Activated B cell treated with CpG ODN at 0.5 μM for 24 hours (primary cell): ENCODE results near the gene SLC45A2. TPM values are rescaled to one million over a fixed set of nuclear protein-coding genes. Genes with fewer than 3 reads are reported as not detected.
"Not testable (repeated sequence)": the region's sequence is repeated elsewhere in the genome, so short reads cannot be mapped to it uniquely, and the experiment has no call there.

Experiments
- ATAC-seq: fragments of 200-7000 bp; cut with Tn5 transposase; one replicate; pipeline ENCODE4 v1.10.0; 2021; ENCODE audit warnings: low read depth, mild to moderate bottlenecking, moderate library complexity
- CTCF ChIA-PET: fragments of 350-600 bp; sonication (Branson Sonifier 250); formaldehyde crosslinking; loops from one replicate; lab custom pipeline; 2021; ENCODE audit warnings: antibody characterized with exemption; lab: Charles Lee
- POLR2A ChIA-PET: fragments of 350-600 bp; sonication (Branson Sonifier 250); formaldehyde crosslinking; loops from one replicate; lab custom pipeline; 2021; ENCODE audit warnings: antibody characterized with exemption; lab: Charles Lee
- DNase-seq: peaks from one replicate; pipeline ENCODE4 v3.0.0; 2022
- H3K27ac Mint-ChIP-seq: one replicate; pipeline ENCODE4 v1.8.0; 2020; ENCODE audit warnings: mixed read lengths
- H3K27me3 Mint-ChIP-seq: one replicate; pipeline ENCODE4 v1.8.0; 2021; ENCODE audit warnings: mixed read lengths
- H3K36me3 Mint-ChIP-seq: one replicate; pipeline ENCODE4 v1.8.0; 2021; ENCODE audit warnings: low read depth, mixed read lengths
- H3K4me1 Mint-ChIP-seq: one replicate; pipeline ENCODE4 v1.8.0; 2021; ENCODE audit warnings: mixed read lengths
- H3K4me3 Mint-ChIP-seq: one replicate; pipeline ENCODE4 v1.8.0; 2020; ENCODE audit warnings: mild to moderate bottlenecking, mixed read lengths
- H3K9me3 Mint-ChIP-seq: one replicate; pipeline ENCODE4 v1.8.0; 2020; ENCODE audit warnings: mixed read lengths
- CTCF ChIP-seq: fragments of 200-600 bp; IDR thresholded peaks from one replicate; pipeline ENCODE4 v1.8.0; 2022; ENCODE audit warnings: antibody characterized with exemption, mild to moderate bottlenecking
- intact Hi-C: fragments of 100-400 bp; cut with micrococcal nuclease; formaldehyde crosslinking; loops from one replicate; pipeline ENCODE4 v1.15.1; 2024
- total RNA-seq: library from RNA; stranded (reverse); gene quantifications from 2 replicates; pipeline ENCODE4 v1.2.3, GENCODE V29; 2022

Gene SLC45A2
- total RNA-seq, 1 donor from 2014 or later, result not detected

- H3K9me3 Mint-ChIP-seq, result no peaks in the 10 kb centered on the region
- POLR2A ChIA-PET, result no interaction called here
- TF ChIP-seq CTCF, result no peak
- H3K4me3 Mint-ChIP-seq, result no peak overlapping the region
- CTCF ChIA-PET, result no interaction called here
- peaks cover 9% of the 10 kb centered on the region for H3K4me1 Mint-ChIP-seq
- intact Hi-C loops, result no loop called here
- DNase-seq (no peak), ATAC-seq (no peak)
- H3K27ac Mint-ChIP-seq, result no peak overlapping the region
- H3K27me3 Mint-ChIP-seq, result peaks cover 14% of the 10 kb centered on the region
- no peaks in the 10 kb centered on the region for H3K36me3 Mint-ChIP-seq
Observed at GRCh38 chr5:33925278-33925677, 59.2 kb downstream of the SLC45A2 start.

DNA sequence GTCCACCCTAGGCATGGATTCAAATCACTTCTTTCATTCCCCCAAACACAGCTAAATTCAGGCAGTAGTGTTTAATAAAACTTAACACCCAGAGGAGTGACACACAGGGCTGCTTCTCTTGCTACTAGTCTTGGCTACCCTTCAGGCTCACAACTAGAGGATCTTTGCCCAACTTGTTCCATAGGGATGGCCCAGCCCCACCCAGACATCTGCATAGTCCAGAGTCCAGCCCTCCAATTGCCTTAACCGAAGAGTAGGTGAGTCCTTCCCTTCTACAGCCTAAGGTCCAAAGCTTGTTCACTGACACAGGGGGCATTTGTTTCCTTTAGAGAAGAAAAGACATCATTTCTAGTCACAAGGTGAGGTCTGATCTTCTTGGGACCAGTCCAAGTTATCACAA lies 63.5 kb downstream of the SLC45A2 start:
- POLR2A ChIA-PET, result no interaction called here
- DNase-seq (no peak), ATAC-seq (no peak)
- Mint-ChIP-seq H3K36me3 (no peaks in the 10 kb centered on the region), H3K4me3 (no peak overlapping the region), H3K27me3 (peaks cover 12% of the 10 kb centered on the region), H3K27ac (no peak overlapping the region), H3K4me1 (no peaks in the 10 kb centered on the region), H3K9me3 (peaks cover 21% of the 10 kb centered on the region)
- CTCF ChIA-PET, result interaction anchor here (0.9 kb wide), 1 partner anchor 14 kb away, joined by 3 read pairs; no protein-coding TSS in a partner anchor
- intact Hi-C loops, result no loop called here
- no peak for TF ChIP-seq CTCF

- DNase-seq, intact Hi-C loops, H3K27me3 Mint-ChIP-seq, H3K36me3 Mint-ChIP-seq, H3K4me1 Mint-ChIP-seq, H3K4me3 Mint-ChIP-seq, ATAC-seq, H3K27ac Mint-ChIP-seq, CTCF ChIA-PET, POLR2A ChIA-PET: not testable (repeated sequence)
- peaks cover 27% of the 10 kb centered on the region for H3K9me3 Mint-ChIP-seq
Observed at GRCh38 chr5:33914844-33915243, 69.6 kb downstream of the SLC45A2 start.

DNA sequence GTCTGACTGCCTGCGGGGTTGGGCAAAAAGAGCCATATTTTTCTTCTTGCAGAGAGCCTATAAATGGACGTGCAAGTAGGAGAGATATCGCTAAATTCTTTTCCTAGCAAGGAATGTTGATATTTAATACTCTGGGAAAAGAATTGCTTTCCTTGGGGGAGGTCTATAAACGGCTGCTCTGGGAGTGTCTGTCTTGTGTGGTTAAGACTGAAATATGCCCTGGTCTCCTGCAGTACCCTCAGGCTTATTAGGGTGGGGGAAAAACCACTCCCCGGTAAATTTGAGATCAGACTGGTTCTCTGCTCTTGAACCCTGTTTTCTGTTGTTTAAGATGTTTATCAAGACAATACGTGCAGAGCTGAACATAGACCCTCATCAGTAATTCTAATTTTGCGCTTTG lies 78.2 kb downstream of the SLC45A2 start:
- DNase-seq, CTCF ChIA-PET, H3K36me3 Mint-ChIP-seq, ATAC-seq, H3K4me3 Mint-ChIP-seq, H3K27ac Mint-ChIP-seq, POLR2A ChIA-PET, H3K4me1 Mint-ChIP-seq, intact Hi-C loops: not testable (repeated sequence)
- H3K27me3 Mint-ChIP-seq, result peaks cover 11% of the 10 kb centered on the region
- H3K9me3 Mint-ChIP-seq, result peaks cover 29% of the 10 kb centered on the region

DNA sequence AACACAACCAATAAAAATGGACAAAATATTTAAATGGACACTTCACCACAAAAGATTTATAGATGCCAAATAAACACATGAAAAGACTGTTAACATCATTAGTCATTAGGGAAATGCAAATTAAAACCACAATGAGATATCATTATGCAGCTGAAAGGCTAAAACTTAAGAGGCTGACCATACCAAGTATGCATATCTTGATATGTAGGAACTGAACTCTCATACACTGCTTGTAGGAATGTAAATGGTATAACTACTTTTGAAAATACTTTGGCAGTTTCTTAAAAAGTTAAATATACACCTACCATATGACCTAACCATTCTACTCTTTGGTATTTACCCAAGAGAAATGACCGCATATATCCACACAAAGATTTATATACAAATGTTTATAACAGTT lies 79.1 kb downstream of the SLC45A2 start:
- Mint-ChIP-seq H3K4me1 (no peaks in the 10 kb centered on the region), H3K36me3 (no peaks in the 10 kb centered on the region), H3K27me3 (peaks cover 10% of the 10 kb centered on the region), H3K27ac (no peak overlapping the region), H3K4me3 (no peak overlapping the region), H3K9me3 (peaks cover 29% of the 10 kb centered on the region)
- ChIA-PET POLR2A (no interaction called here), CTCF (no interaction called here)
- DNase-seq (no peak), ATAC-seq (no peak)
- intact Hi-C loops, result no loop called here
- TF ChIP-seq CTCF, result no peak

DNA sequence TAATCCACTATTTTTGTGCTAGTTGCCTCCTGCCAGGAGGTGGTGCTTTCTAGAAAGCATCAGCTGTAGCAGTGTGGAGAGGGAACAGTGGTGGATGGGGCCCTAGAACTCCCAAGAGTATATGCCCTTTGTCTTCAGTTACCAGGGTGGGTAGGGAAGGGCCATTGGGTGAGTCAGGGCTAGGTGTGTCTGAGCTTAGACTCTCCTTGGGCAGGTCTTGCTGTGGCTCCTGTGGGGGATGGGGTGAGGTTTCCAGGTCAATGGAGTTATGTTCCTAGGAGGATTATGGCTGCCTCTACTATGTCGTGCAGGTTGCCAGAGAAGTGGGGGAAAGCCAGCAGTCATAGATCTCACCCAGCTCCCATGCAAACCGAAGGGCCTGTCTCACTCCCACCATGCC lies 81.4 kb downstream of the SLC45A2 start:
- TF ChIP-seq CTCF, result no peak
- Mint-ChIP-seq H3K4me3 (no peak overlapping the region), H3K27me3 (peaks cover 5% of the 10 kb centered on the region), H3K36me3 (no peaks in the 10 kb centered on the region), H3K9me3 (peaks cover 23% of the 10 kb centered on the region), H3K27ac (no peak overlapping the region), H3K4me1 (no peaks in the 10 kb centered on the region)
- CTCF ChIA-PET, result no interaction called here
- POLR2A ChIA-PET, result no interaction called here
- intact Hi-C loops, result no loop called here
- ATAC-seq (no peak), DNase-seq (no peak)
